ENCODE measurements around the gene TNS1. TPM values are rescaled to one million over a fixed set of nuclear protein-coding genes. Genes with fewer than 3 reads are reported as not detected.
A peak's percentile ranks its signal among the peaks of the same experiment; 100 is the strongest.

TNS1 gene
- polyA plus RNA-seq, 1 of the 3 experiments (the other 2 are of a cell fraction): 12.1 TPM

DNA sequence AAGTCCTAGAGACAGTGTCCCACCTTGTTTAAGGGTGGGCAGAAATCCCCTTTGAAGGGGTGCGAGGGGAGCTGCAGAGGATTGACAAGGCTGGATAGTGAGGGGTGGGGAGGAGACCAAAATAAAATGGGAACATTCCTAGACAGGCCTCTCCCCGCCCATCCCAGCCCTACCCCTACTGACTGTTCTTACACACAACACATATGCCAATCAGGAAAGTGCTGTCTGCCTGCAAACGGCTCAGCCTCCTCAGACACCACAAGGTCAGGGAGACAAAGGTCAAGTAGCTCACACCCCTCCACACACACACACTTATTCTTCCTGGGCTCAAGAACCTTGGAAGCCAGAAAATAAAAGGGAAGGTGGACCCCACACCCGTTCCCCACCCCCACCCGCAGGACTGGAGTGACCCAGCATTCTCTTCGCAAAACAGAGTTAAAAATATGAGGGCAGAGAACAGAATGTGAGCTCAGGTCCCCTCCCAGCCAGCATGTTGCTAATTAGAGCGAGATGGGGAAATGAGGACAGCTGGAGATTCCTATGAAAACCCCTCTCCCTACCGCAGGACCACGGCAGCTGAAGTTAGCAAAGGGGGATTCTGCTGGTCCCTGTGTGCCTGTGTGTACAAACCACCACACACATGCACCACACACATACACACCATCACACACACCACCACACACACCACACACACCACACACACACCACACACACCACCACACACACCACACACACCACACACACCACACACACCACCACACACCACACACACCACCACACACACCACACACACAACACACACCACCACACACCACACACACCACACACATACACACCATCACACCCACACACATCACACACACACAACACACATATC is 197.8 kb downstream of the TNS1 start:
- no peak overlapping the region for H3K27ac ChIP-seq (ENCODE audit: low read depth in 2 of 2, low read length in 1 of 2)
- peaks cover 25% of the 10 kb centered on the region for H3F3A ChIP-seq (replicated peaks; ENCODE audit: insufficient read depth)
- POLR2A ChIA-PET: no interaction called here
- H3K36me3 ChIP-seq (replicated peaks in 1 of 2; ENCODE audit: control insufficient read depth in 1 of 2, insufficient read depth in 2 of 2, low read length in 1 of 2): peaks cover 35 to 42% of the 10 kb centered on the region in 2 experiments
- DNase-seq: peak; percentile 47
- no peaks in the 10 kb centered on the region for H3K27me3 ChIP-seq (ENCODE audit: insufficient read depth)
- H3K79me2 ChIP-seq (ENCODE audit: insufficient read depth): no peaks in the 10 kb centered on the region
- WGBS (ENCODE audit: low lambda C conversion rate): 93% methylated on average over 8 of the region's 9 CpGs
- H3K4me1 ChIP-seq (ENCODE audit: control insufficient read depth in 1 of 2, insufficient read depth in 2 of 2, low read depth in 1 of 2, low read length in 1 of 2): peaks cover 0 to 29% of the 10 kb centered on the region in 2 experiments; a peak in 2 of 4 replicates
- H3K4me2 ChIP-seq: no peak overlapping the region
- no peak overlapping the region for H2AFZ ChIP-seq (ENCODE audit: low read depth)
- H4K20me1 ChIP-seq (ENCODE audit: insufficient read depth): peaks cover 14% of the 10 kb centered on the region
- H3K9ac ChIP-seq: no peak overlapping the region
- CTCF ChIA-PET: interaction anchor here (1.1 to 12.8 kb wide), 4 partner anchors 16 to 184 kb away, joined by 3 to 171 read pairs (median 43); no protein-coding TSS in a partner anchor
- H3K9me3 ChIP-seq: no peaks in the 10 kb centered on the region
- TF ChIP-seq RAD21 (IDR thresholded peaks at IDR 0.05; ENCODE audit: low read length) (no peak), YY1 (IDR thresholded peaks at IDR 0.05; ENCODE audit: low read depth) (no peak), NRF1 (IDR thresholded peaks at IDR 0.05; ENCODE audit: low read depth, low read length) (no peak), SIN3A (IDR thresholded peaks at IDR 0.05; ENCODE audit: borderline replicate concordance, low read depth, low read length) (no peak), MXI1 (IDR thresholded peaks at IDR 0.05; ENCODE audit: low read depth, low read length) (no peak), FOXJ3 (CRISPR knock-in tag; IDR thresholded peaks at IDR 0.05) (no peak), JUND (IDR thresholded peaks at IDR 0.05) (no peak), TCF12 (IDR thresholded peaks at IDR 0.05) (no peak), POLR2AphosphoS5 (IDR thresholded peaks at IDR 0.05; ENCODE audit: low read depth, low read length) (no peak)
- TF ChIP-seq, protein P1, sequence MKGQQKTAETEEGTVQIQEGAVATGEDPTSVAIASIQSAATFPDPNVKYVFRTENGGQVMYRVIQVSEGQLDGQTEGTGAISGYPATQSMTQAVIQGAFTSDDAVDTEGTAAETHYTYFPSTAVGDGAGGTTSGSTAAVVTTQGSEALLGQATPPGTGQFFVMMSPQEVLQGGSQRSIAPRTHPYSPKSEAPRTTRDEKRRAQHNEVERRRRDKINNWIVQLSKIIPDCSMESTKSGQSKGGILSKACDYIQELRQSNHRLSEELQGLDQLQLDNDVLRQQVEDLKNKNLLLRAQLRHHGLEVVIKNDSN (IDR thresholded peaks at IDR 0.05; ENCODE audit: borderline replicate concordance, low read depth): no peak
- TF ChIP-seq, protein P2, sequence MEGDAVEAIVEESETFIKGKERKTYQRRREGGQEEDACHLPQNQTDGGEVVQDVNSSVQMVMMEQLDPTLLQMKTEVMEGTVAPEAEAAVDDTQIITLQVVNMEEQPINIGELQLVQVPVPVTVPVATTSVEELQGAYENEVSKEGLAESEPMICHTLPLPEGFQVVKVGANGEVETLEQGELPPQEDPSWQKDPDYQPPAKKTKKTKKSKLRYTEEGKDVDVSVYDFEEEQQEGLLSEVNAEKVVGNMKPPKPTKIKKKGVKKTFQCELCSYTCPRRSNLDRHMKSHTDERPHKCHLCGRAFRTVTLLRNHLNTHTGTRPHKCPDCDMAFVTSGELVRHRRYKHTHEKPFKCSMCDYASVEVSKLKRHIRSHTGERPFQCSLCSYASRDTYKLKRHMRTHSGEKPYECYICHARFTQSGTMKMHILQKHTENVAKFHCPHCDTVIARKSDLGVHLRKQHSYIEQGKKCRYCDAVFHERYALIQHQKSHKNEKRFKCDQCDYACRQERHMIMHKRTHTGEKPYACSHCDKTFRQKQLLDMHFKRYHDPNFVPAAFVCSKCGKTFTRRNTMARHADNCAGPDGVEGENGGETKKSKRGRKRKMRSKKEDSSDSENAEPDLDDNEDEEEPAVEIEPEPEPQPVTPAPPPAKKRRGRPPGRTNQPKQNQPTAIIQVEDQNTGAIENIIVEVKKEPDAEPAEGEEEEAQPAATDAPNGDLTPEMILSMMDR (IDR thresholded peaks at IDR 0.05): no peak
- H3K9me2 ChIP-seq: no peaks in the 10 kb centered on the region
- H3K4me3 ChIP-seq (ENCODE audit: low read depth in 2 of 2, low read length in 1 of 2): no peak overlapping the region

DNA sequence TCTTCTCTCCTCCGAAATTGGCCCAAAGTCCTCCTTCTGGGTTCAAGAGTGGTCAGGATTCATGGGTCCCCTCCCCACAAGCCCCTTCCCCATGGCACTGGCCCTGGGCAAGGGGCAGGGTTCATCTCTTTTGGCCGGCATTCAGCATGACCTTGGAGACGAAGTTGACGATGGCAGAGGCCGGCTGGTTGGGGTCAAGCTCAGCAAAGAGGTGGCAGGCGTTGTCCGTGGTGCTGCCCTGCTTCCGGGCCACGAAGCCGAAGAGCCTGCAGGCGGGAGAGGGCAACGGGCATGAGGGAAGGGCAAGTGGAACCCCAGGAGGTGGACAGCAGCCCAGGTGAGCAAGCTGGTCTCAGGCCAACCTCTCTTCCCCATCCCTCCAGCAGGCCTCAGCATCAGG is 198.5 kb downstream of the TNS1 start:
- Histone ChIP-seq H2AFZ (ENCODE audit: low read depth) (no peak overlapping the region), H3K27ac (ENCODE audit: low read depth in 2 of 2, low read length in 1 of 2) (no peak overlapping the region), H3K4me3 (ENCODE audit: low read depth in 2 of 2, low read length in 1 of 2) (no peak overlapping the region), H3K79me2 (ENCODE audit: insufficient read depth) (no peaks in the 10 kb centered on the region), H3K27me3 (ENCODE audit: insufficient read depth) (no peaks in the 10 kb centered on the region), H3K9me2 (no peaks in the 10 kb centered on the region), H3F3A (replicated peaks; ENCODE audit: insufficient read depth) (peaks cover 29% of the 10 kb centered on the region), H3K9ac (no peak overlapping the region), H3K9me3 (no peaks in the 10 kb centered on the region), H3K4me1 (ENCODE audit: control insufficient read depth in 1 of 2, insufficient read depth in 2 of 2, low read depth in 1 of 2, low read length in 1 of 2) (peaks cover 0 to 29% of the 10 kb centered on the region in 2 experiments; a peak in 2 of 4 replicates), H4K20me1 (ENCODE audit: insufficient read depth) (peaks cover 14% of the 10 kb centered on the region), H3K36me3 (replicated peaks in 1 of 2; ENCODE audit: control insufficient read depth in 1 of 2, insufficient read depth in 2 of 2, low read length in 1 of 2) (peaks cover 29 to 36% of the 10 kb centered on the region in 2 experiments), H3K4me2 (no peak overlapping the region)
- WGBS (ENCODE audit: low lambda C conversion rate): 88% methylated on average over 12 of the region's 12 CpGs
- ChIA-PET CTCF (interaction anchor here (1.1 to 12.8 kb wide), 4 partner anchors 15 to 185 kb away, joined by 3 to 171 read pairs (median 43); no protein-coding TSS in a partner anchor), POLR2A (no interaction called here)
- DNase-seq: no peak
- TF ChIP-seq, protein P3, sequence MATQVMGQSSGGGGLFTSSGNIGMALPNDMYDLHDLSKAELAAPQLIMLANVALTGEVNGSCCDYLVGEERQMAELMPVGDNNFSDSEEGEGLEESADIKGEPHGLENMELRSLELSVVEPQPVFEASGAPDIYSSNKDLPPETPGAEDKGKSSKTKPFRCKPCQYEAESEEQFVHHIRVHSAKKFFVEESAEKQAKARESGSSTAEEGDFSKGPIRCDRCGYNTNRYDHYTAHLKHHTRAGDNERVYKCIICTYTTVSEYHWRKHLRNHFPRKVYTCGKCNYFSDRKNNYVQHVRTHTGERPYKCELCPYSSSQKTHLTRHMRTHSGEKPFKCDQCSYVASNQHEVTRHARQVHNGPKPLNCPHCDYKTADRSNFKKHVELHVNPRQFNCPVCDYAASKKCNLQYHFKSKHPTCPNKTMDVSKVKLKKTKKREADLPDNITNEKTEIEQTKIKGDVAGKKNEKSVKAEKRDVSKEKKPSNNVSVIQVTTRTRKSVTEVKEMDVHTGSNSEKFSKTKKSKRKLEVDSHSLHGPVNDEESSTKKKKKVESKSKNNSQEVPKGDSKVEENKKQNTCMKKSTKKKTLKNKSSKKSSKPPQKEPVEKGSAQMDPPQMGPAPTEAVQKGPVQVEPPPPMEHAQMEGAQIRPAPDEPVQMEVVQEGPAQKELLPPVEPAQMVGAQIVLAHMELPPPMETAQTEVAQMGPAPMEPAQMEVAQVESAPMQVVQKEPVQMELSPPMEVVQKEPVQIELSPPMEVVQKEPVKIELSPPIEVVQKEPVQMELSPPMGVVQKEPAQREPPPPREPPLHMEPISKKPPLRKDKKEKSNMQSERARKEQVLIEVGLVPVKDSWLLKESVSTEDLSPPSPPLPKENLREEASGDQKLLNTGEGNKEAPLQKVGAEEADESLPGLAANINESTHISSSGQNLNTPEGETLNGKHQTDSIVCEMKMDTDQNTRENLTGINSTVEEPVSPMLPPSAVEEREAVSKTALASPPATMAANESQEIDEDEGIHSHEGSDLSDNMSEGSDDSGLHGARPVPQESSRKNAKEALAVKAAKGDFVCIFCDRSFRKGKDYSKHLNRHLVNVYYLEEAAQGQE (IDR thresholded peaks at IDR 0.05; ENCODE audit: low read depth, low read length): peak; percentile 88
- TF ChIP-seq EP300 (IDR thresholded peaks at IDR 0.05; ENCODE audit: borderline replicate concordance in 1 of 2, low read depth in 1 of 2, low read length in 1 of 2): no peak
